Endometrial microvascular endothelial cells (primary cell): ENCODE measurements around the gene TMEM184A. TPM values are rescaled to one million over a fixed set of nuclear protein-coding genes. Genes with fewer than 3 reads are reported as not detected.

ENCODE experiments used
- in situ Hi-C: cut with HindIII; loops from 2 replicates; pipeline ENCODE4 v1.10.0; 2017; ENCODE audit warnings: low sequenced_read_pairs, low pct_unique_long_range_greater_than_20kb; ENCODE audit errors: inconsistent ontology term
- total RNA-seq: library from RNA; depleted of rRNA; stranded (reverse); fragments of >200 nt; gene quantifications from one replicate; pipeline ENCODE4 v1.2.3, GENCODE V29; 2015; ENCODE audit errors: inconsistent ontology term

The TMEM184A gene
- total RNA-seq, 1 donor from 2014 or later, result not detected

DNA sequence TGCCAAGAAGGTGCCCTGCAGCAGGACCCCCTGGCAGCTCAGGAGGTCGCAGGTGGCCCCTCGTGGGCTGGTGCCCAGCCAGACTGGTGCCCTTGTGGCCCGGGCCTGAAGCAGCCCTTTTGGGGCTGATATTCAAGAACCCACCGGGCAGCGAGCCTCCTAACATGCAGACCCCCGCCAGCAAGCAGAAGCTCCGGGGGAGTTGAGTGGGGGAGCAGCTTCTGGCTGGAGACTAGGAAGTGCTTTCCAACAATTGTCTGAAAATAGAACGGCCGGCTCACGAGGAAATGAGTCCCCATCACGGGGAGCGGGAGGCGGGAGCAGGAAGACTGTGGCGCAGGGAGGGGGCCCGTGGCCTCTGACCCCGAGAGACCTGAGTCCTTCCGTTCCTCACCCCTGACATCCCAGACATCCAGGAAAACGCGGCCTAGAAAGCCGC lies 42.3 kb downstream of the TMEM184A start:
- in situ Hi-C loops, result no loop called here

DNA sequence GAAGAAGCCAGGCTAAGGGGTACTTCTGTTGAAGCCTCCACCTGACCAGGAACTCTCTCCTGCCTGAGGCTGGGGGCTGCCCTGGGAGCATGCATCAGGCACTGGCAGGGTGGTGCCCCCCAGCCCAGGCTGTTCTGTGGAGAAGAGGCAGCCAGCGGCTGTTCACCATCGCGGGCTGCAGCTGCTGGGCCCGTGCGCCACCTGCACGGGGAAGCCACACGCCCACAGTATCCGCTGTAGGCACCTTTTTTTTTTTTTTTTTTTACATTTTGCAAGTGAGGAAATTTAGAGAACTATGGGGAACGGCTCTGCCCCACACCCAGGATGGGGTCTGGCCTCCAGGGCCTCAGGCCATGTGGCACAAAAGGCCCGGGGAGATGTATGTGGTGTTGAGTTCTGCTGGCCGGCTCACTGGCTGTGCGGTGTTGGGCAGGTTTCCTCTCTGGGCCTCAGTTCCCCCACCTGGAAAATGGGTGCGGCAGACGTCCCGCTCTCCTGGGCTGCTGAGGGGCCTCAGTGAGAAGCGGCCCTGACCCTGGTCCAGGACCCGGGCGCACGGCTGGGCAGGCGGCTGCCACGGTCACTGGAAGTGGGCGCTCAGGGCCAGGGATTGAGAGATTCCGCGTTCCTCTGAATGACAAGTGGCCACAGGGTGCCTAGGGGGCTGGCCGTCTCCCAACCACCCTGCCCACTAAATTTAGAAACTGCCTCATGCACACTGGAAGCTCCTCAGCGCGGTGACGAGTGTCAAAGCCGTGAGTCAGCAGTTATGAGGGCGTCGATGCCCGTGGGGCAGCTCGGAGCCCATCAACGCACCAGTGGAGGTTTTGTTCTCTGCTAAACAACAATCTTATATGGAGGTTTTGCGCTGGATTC lies 43.0 kb downstream of the TMEM184A start:
- in situ Hi-C loops, result no loop called here

DNA sequence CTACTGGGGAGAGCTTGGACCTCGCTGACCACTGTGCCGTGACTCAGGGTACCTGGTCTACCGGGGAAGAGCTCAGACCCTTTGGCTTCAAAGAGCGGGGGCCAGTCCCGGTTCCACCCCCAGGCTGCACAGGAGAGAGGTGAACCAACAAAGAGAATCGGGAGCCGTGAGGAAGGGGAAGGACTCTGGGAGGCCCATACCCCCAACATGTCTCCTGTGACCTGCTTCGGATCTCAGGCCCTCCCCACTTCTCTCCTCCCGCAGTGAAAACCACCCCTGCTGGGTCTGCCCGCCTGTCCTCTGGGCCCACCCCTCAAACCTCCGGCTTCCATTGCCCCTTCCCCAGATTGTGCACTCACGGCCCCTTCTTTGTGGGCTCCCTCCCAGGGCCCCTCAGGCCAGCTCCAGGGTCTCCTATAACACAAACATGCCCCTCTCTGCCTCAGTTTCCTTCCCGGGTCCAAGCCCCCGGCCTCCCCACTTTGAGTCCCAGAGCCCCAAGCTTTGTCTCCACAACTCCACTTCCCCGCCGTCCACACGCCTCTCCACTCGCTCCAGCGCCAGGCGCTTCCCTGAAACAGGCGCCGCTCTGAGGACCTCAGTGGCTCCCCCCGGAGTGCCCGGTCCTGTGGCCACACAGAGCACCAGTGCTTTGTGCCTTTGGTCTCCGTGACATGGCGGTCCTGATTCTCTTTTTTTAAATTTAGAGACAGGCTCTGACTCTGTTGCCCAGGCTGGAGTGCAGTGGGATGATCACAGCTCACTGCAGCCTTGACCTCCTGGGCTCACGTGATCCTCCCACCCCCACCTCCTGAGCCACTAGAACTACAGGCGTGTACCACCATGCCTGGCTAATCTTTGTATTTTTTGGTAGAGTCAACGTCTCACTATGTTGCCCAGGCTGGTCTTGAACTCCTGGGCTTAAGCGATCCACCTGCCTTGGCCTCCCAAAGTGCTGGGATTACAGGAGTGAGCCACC lies 44.3 kb downstream of the TMEM184A start:
- in situ Hi-C loops, result no loop called here

DNA sequence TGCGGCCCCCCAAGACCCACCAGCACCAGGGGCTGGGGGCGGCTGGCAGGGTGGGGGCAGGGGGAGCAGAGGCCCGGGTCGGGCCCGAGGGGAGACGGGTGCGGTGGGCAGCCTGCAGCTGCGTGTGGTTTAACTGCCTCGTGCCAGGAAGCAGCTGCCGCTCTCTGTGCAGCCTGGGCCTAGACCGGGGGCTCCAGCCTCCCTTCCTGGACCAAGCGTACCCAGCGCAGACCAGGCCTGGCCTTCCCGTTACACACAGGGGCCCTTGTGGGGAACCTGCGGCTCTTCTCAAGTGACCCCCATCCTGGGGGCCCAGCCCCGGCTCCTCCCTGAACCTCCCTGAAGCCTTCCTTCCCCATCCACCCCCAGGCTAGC lies 45.2 kb downstream of the TMEM184A start:
- in situ Hi-C loops, result no loop called here

DNA sequence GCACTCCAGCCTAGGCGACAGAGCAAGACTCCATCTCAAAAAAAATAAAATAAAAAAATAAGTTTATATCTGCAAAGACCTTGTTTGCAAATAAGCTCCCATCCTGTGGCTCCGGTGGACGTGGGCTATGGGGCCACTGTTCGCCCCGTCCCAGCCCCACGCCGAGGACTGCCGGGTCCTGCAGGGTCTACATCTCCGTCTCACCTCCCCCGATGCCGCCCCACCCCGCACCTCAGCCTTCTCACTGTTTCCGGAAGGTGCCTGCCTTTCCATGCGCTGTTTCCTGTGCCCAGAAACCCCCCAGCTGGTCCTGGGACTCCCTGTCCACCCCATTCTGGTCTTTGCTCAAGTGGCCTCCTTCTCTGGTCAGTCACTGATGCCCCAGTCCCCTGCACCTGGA lies 46.8 kb downstream of the TMEM184A start:
- in situ Hi-C loops, result no loop called here

DNA sequence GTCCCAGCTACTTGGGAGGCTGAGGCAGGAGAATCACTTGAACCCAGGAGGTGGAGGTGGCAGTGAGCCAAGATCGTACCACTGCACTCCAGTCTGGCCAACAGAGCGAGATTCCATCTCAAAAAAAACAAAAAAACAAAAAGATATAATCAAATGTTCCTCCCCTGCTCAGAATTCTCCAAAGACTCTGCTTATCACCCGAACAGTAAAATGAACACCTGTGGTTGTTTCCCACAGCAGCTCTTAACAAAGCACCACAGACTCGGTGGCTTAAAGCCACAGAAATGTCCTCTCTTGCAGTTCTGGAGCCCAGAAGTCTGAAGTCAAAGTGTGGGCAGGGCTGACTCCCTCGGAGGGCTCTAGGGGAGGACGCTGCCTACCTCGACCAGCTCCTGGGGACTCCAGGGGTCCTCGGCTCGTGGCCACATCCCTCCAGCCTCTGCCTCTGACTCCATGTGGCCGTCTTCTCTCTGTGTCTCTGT lies 47.7 kb downstream of the TMEM184A start:
- in situ Hi-C loops, result no loop called here

DNA sequence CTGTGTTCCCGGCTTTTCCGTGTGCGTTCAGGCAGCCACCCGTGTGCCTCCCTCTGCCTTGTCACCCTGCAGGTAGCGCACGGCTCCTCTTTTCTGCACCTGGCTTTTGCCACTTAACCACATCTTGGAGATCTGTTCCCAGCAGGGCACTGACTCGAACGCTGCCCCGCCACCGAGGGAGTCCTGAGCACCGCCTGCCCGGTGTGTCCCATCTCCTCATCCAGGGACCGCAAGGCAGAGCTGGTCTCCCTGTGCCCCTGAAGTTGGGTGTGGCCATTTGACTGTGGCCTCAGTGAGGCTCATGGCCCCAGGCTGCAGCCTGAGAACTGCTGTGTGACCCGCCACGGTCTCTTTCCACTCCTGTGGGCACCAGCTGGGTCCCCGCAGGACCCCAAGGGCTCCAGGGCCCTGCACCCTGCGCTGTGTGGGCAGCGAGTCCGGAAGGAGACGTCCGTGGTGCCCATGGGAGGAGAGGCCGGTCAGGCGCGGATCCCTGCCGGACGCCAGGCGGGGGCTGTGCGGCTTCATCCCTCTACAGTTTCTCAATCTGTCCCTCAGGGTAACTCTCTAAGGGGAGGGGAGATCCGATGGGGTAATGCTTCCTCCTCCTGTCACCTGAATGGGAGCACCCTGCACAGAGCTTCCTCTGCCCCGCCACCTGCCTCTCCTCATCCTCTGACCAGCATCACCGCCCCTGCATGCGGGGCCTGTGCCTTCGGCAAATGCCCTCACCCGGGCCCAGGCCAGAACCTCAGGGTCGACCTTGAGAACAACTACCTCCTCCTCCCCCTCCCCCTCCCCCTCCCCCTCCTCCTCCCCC lies 50.1 kb downstream of the TMEM184A start:
- in situ Hi-C loops, result no loop called here

DNA sequence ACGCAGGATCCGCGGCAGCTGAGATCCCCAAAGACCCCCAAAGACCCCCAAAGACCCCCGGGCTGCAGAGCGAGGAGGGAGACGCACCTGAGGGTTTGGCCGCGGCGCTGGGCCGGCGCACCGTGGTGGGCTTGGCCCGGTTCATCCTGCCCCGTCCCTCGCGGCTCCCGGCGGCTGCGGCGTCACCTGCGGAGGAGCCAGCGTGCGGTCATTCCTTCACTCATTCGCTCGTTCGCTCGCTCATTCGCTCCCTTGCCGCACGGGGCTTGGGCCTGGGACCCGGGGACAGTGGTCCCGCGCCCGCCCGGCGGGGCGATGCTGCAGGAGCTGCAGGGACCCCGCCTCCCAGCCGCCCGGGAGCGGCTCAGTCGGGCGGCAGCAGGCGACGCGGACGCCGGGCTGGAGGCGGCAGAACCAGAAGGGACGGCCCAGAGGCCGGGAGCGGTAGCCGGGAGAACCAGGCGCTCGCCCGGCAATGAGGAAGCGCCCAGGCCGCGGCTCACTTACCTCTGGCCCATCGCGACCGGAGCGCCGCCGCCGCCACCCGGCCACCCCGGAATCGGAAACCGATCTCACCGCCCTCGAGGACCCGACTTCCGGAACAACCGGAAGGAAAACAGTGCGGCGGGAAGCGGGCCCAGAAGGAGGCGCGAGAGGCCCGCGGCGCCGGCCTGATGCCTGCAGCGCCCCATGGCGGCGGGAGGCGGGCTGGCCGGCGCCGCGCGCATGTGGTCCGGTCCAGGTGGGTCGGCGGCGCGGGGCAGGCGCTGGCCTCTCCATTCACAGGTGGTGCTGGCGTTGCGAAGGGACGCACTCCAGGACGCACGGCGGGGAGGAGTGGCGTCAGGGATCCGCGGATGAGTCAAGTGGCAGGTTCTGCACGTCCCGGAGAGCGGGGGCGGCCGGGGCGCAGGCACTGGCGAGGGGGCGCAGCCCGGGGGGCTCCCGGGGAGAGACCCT lies 51.9 kb downstream of the TMEM184A start, which contains the start of gene INTS1:
TSS of gene INTS1 (minus strand) at position 574 of the 960 bp plus-strand sequence. CDS start at position 145, 429 bp downstream.
- in situ Hi-C loops, result no loop called here

DNA sequence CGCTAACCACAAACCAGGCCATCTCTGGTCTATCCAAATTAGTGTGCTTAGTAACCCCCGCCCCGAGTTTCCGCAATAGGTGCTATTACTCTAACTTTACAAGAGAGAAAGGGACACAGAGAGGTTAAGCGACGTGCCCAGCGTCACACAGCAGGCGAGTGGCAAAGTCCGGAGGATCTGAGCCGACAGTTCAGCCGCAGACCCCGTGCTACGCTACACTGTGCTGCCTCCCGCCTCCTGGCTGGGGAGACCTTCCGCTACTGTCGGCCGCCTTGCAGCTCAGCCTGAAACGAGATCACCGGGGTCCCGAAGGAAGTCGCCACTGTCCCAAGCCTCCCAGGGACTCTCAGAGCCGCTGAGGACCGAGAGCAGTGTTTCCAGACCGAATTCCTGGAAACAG lies 52.6 kb downstream of the TMEM184A start:
- in situ Hi-C loops, result no loop called here

DNA sequence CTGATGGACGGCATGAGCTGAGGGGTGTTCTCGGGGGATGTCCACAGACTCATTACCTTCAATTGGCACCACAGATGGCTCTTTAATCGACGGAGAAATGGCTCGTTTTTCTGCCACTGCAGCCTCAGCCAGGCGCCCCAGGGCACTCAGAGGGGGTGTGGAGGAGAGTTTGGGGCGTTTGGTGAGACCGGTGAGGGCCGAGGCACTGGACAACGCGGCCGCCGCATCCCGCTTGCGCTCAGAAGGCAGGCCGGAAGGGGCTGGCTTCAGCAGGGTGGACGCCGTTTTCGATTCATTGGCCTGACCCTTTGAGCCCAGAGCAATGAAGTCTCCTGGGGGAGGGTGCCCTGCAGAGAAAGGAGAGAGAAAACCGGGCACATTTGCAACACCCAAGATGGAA lies 53.2 kb downstream of the TMEM184A start:
- in situ Hi-C loops, result no loop called here

DNA sequence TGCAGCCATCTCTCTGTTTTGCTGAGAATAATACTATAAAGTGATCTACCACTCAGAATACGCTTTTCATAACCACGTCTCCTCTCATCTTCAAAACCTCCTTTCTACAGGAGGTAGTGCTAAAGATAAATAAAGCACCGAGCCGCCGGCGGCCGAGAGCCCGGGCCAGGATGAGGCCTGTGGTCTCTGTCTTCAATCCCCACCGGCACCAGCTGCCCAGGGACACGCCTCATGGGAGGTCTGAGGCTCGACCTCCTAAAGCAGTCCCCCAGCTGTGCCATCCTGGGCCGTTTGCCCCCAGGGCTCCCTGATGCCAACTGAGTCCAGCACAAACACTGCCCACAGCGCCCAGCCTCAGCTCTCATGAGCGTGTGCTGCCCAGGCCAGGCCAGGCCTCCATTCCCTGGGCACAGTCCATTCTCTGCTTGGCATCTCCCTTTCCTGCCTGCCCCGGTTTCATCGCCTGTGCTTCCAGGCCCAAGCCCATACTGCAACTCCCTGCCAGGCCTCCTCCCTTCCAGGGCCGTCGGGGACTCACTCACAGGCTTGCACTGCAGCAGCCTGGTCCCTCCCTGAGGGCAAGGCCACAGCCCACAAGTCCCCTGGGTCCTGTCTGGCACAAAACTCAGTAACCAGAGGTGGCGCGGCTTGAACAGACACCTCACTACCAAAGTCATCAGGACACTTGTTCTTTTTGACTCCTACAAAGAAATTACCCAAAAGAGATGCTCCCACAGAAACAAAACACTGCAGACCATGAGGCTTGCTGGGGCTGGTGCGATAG lies 54.3 kb downstream of the TMEM184A start:
- in situ Hi-C loops, result no loop called here

DNA sequence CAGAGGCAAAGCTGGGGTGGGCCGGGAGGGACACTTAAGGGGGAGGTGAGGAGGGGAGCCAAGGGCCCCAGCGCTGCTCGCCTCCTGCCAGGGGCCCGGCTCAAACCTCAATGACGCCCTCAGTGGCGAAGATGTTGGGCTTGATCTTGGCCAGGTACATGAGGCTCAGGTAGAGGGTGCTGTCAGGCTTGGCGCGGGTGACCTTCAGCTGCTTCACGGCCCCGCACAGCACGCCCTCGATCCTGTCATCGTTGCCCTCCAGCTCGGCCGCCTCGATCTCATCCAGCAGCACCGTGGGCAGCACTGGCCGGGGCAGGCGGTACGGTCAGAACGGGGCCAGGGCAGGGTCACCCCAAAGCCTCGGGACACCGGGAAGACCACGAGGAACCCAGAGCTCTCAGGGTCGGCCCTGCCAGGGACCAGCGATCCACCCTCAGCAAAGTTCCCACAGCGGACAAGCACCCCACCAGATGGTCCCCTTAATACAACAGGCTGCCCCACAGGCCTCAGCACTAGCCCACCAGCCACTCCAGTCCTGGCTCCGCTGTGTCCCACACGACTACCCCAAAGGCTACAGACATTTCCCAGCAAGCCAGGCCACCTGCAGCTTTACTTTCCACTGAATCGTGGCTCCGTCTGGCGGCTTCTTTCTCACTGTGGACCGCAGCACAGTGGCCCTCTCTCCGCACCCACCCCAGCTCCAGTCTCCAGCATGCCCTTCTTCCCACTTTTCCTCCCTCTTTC lies 55.8 kb downstream of the TMEM184A start:
- in situ Hi-C loops, result no loop called here

DNA sequence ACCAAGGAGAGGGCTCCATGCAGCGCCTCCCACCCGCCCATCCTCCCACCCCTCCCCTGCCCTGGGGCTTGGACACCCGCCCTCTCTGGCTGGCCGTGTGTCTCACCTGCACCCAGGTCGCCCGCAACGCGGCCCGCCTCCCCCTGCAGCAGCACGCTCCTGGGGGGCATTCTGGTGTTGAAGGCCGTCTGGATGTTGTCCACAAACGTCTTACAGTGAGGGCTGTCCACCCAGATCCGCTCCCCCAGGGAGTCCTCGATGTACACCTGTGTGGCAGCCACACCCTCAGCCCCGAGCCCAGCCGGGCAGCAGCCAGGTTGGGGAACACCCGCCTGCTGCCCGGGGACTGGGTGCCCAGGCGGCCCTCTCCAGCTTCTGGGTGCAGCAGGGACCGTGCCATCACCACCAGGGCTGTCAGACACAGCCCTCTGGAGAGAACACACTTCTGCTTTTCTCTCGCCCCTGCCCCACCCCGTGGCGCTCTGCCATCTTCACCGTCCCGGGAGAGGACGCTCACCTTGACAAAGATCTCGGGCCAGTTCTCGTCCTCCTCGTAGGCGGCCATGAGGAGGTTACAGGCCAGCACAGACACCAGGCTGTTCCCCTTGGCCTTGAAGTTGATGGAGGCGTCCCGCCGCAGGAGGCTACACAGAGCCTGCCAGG lies 56.5 kb downstream of the TMEM184A start:
- in situ Hi-C loops, result no loop called here

DNA sequence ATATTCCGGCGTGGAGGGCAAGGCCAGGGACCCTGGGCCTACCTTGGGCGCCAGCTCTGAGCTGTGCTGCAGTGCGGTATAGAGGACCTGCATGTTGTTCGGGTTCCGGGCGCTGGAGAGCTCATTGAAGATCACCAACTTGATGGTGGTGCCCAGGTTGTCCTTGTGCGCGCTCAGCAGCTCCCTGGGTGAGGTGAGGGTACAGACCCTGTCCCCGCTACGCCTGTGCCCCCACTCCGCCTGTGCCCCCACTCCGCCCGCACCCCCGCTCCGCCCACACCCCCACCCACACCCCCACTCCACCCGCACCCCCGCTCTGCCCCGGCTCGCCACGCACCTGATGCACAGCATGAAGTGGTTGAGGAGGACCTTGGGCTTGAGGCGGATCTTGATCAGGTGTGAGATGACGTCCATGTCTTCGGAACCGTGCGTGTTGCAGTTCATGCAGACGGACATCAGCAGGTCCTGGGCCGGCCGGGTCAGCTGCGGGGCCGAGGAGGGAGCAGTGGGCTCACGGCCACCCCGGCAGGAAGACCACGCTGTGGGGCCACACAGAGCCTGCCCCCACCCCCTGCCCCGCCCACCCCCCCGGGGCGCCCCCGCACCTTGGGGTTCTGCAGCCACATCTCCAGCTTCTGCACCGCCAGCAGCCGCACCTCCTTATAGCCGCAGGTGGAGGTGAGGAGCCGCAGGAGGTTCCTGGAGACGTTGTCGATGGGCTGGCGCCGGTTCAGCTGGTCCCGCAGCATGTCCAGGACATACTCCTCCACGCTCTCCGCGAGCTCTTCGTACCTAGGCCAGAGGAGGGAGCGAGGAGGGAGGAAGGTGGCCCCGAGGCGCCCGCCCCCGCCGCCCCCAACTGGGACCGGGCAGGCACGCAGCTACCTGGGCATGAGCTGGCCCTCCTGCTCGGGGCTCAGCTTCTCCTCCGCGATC lies 57.4 kb downstream of the TMEM184A start:
- in situ Hi-C loops, result no loop called here
